Fibroblast of gingiva (primary cell): ENCODE measurements around the gene DYNLT1.
A peak's percentile ranks its signal among the peaks of the same experiment; 100 is the strongest.
"Not testable (repeated sequence)": the region's sequence is repeated elsewhere in the genome, so short reads cannot be mapped to it uniquely, and the experiment has no call there.

Source experiments
- DNase-seq: peaks from one replicate; pipeline ENCODE4 v3.0.0-alpha.2; 2011; ENCODE audit warnings: low read depth

DYNLT1 gene

GRCh38 chr6:158663625-158664165 is 19.2 kb upstream of the DYNLT1 start:
- no peak for DNase-seq

GRCh38 chr6:158662954-158663624 is 18.5 kb upstream of the DYNLT1 start:
- DNase-seq = peak; percentile 39

- no peak for DNase-seq
These were observed 18.0 kb upstream of the DYNLT1 start for GRCh38 chr6:158662607-158662953.

GRCh38 chr6:158661156-158661685 is 16.7 kb upstream of the DYNLT1 start:
- no peak for DNase-seq

- no peak for DNase-seq
These were observed 15.8 kb upstream of the DYNLT1 start for GRCh38 chr6:158660333-158660754.

GRCh38 chr6:158656986-158657385 is 12.4 kb upstream of the DYNLT1 start:
- peak; percentile 77 for DNase-seq

GRCh38 chr6:158655569-158656450 is 11.3 kb upstream of the DYNLT1 start:
- DNase-seq = no peak

GRCh38 chr6:158654960-158655489 is 10.5 kb upstream of the DYNLT1 start:
- DNase-seq = peak; percentile 21

- DNase-seq = peak; percentile 57
These were observed 10.0 kb upstream of the DYNLT1 start for GRCh38 chr6:158654498-158654897.

- no peak for DNase-seq
These were observed 9.2 kb upstream of the DYNLT1 start for GRCh38 chr6:158653577-158654354.

- not testable (repeated sequence) for DNase-seq
These were observed 7.6 kb upstream of the DYNLT1 start for GRCh38 chr6:158651981-158652737.

GRCh38 chr6:158649289-158650143 is 5.0 kb upstream of the DYNLT1 start, which contains the start of gene SYTL3:
Gene SYTL3 (plus strand): TSS chr6:158650054. CDS start chr6:158663269, 13,215 bp downstream.
- DNase-seq = peak; percentile 60

- DNase-seq = peak; percentile 80
These were observed 4.2 kb upstream of the DYNLT1 start for GRCh38 chr6:158648682-158649131.

GRCh38 chr6:158647501-158647900 is 3.0 kb upstream of the DYNLT1 start:
- DNase-seq = no peak

- no peak for DNase-seq
These were observed 1.7 kb upstream of the DYNLT1 start for GRCh38 chr6:158646023-158646910.

GRCh38 chr6:158645064-158646022 is 800 bp upstream of the DYNLT1 start:
- DNase-seq = no peak

GRCh38 chr6:158643836-158644230 is 710 bp downstream of the DYNLT1 start:
- no peak for DNase-seq
